ENCODE results near the gene LMX1A. TPM values are rescaled to one million over a fixed set of nuclear protein-coding genes. Genes with fewer than 3 reads are reported as not detected.

The LMX1A gene
- total RNA-seq, 2 donors from 2014 or later, result not detected

GRCh38 chr1:165235155-165235776 is 121.2 kb downstream of the LMX1A start:
- Histone ChIP-seq H3K27ac (no peak overlapping the region), H3K9me3 (no peaks in the 10 kb centered on the region), H3K4me3 (peak overlapping the region; percentile 26 to 47), H3K4me1 (peaks cover 0 to 14% of the 10 kb centered on the region in 2 donors), H3K36me3 (no peaks in the 10 kb centered on the region), H3K27me3 (peaks cover 4 to 7% of the 10 kb centered on the region in 2 donors)
- no peak for TF ChIP-seq CTCF (IDR thresholded peaks at IDR 0.05)
- no peak for DNase-seq (ENCODE audit: low spot score)

GRCh38 chr1:165234149-165234548 is 122.4 kb downstream of the LMX1A start:
- no peak for DNase-seq (ENCODE audit: low spot score)
- Histone ChIP-seq H3K27ac (no peak overlapping the region), H3K4me3 (no peak overlapping the region), H3K36me3 (no peaks in the 10 kb centered on the region), H3K9me3 (no peaks in the 10 kb centered on the region), H3K4me1 (peaks cover 0 to 14% of the 10 kb centered on the region in 2 donors), H3K27me3 (peaks cover 4 to 7% of the 10 kb centered on the region in 2 donors)
- no peak for TF ChIP-seq CTCF (IDR thresholded peaks at IDR 0.05)

GRCh38 chr1:165228676-165229075 is 127.8 kb downstream of the LMX1A start:
- Histone ChIP-seq H3K36me3 (no peaks in the 10 kb centered on the region), H3K27me3 (no peaks in the 10 kb centered on the region), H3K9me3 (no peaks in the 10 kb centered on the region), H3K4me1 (no peaks in the 10 kb centered on the region), H3K27ac (no peak overlapping the region), H3K4me3 (no peak overlapping the region)
- no peak for TF ChIP-seq CTCF (IDR thresholded peaks at IDR 0.05)
- no peak for DNase-seq (ENCODE audit: low spot score)

GRCh38 chr1:165228111-165228655 is 128.3 kb downstream of the LMX1A start:
- DNase-seq (ENCODE audit: low spot score), result no peak
- H3K9me3 ChIP-seq, result no peaks in the 10 kb centered on the region
- H3K4me3 ChIP-seq, result no peak overlapping the region
- no peaks in the 10 kb centered on the region for H3K27me3 ChIP-seq
- H3K4me1 ChIP-seq, result no peaks in the 10 kb centered on the region
- no peak overlapping the region for H3K27ac ChIP-seq
- no peak for TF ChIP-seq CTCF (IDR thresholded peaks at IDR 0.05)
- H3K36me3 ChIP-seq, result no peaks in the 10 kb centered on the region

- Histone ChIP-seq H3K36me3 (no peaks in the 10 kb centered on the region), H3K9me3 (no peaks in the 10 kb centered on the region), H3K27ac (no peak overlapping the region), H3K4me1 (peaks cover 0 to 3% of the 10 kb centered on the region in 2 donors), H3K4me3 (no peak overlapping the region), H3K27me3 (no peaks in the 10 kb centered on the region)
- no peak for TF ChIP-seq CTCF (IDR thresholded peaks at IDR 0.05)
- DNase-seq (ENCODE audit: low spot score), result no peak
These were observed 130.2 kb downstream of the LMX1A start for GRCh38 chr1:165226326-165226725.

GRCh38 chr1:165225650-165226049 is 130.9 kb downstream of the LMX1A start:
- Histone ChIP-seq H3K36me3 (no peaks in the 10 kb centered on the region), H3K27ac (no peak overlapping the region), H3K4me1 (peaks cover 0 to 5% of the 10 kb centered on the region in 2 donors), H3K4me3 (no peak overlapping the region), H3K9me3 (no peaks in the 10 kb centered on the region), H3K27me3 (no peaks in the 10 kb centered on the region)
- TF ChIP-seq CTCF (IDR thresholded peaks at IDR 0.05), result no peak
- DNase-seq (ENCODE audit: low spot score), result no peak

Measured in right atrium auricular region (tissue), 2 donors.